GM21526 (cell line): Measurements from ENCODE around the gene CHCHD6.

Experiments
- ATAC-seq: cut with Tn5 transposase; IDR thresholded peaks from one replicate; pipeline ENCODE4 v1.9.1; 2021; ENCODE audit warnings: moderate library complexity; ENCODE audit not compliant: unreplicated experiment, low FRiP score

The CHCHD6 gene

DNA sequence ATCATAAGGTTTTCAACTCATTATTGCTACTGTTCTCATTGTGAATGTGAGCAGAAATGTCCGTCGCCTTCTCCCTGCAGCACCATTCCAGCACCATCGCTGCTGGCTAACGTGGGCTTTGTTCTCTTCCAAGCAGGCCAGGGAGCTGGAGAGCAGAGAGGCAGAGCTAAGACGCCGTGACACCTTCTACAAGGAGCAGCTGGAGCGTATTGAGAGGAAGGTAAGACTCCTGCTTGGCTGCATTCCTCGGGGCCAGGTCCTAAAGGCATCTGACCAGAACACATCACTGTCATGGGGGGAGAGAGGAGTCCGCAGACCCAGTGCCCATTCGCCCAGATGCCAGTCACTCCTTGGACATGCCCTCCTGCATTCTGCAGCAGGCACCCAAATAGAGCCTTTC, 148.5 kb downstream of the CHCHD6 start:
- ATAC-seq: no peak

DNA sequence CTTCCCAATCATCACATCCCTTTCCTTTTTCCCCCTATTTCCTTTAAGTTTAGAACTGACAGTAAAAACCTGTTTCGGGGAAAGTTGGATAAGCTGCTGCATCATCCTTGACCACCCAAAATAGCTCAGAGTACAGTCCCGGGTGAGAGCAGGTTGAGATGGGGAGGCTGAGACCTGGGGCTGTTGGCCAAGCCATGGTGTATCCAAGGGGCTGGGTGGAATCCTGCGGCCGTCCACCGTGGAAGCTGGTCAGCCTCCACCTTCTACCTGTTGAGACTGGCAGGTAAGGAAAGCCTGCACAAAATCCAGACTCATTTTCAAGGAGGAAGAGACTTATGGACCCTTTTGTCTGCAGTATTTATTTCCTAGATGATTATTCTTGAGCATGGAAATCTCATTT, 150.6 kb downstream of the CHCHD6 start:
- ATAC-seq: no peak

DNA sequence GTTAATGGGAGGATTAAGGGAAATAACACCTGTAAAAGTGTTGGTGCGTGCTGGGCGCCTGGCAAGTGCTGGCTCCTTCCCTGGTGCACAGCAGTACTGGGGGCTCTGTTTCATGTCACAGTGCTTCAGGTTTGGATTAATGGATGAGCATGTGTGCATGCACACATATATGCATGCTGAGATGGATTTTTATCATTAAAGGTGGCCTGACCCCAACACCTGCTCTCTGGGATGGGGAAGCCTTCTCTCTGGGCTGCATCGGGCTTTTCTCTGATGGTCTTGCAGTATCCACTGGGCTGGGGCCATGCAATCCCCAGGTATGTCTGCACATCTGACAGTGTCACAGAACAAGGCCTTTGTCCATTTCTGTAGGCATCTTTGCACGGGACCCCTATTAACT, 151.3 kb downstream of the CHCHD6 start:
- ATAC-seq: no peak

DNA sequence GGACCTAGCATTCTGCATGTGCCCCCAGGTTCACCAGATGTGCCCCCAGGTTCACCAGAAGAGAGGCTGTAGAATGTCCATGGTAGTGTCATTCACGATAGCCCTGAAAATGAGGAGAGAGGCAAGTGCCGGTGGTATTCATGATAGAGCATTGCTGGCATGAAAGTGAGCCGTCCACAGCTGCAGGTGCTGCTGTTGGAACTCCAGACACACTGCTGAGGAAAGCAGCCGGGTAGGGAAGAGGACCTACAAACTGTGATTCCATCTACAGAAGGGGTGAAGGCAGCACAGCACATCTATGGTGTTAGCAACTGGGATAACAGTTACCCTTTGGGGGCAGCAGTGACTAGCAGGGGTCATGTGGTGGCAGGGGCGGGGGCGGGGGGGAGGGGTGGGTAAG, 153.9 kb downstream of the CHCHD6 start:
- no peak for ATAC-seq

DNA sequence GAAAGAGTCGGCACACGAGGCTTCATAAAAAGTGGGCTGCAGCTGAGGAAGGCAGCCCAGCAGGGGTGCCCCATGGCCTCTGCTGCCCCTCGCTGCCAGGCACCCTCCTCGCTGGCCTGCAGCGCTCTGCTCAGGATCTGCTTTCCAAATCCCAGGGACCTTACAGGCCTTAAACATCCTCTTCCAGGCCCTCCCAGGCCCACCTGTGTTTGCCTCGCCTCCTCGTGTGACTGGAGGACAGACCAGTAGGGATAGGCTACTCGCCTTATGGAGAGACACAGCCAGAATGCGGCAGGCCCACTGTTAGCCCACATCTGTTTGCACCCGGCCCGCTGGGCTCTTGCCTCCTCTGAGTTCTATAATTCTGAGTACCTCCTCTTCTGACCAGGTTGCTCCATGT, 154.4 kb downstream of the CHCHD6 start:
- no peak for ATAC-seq

DNA sequence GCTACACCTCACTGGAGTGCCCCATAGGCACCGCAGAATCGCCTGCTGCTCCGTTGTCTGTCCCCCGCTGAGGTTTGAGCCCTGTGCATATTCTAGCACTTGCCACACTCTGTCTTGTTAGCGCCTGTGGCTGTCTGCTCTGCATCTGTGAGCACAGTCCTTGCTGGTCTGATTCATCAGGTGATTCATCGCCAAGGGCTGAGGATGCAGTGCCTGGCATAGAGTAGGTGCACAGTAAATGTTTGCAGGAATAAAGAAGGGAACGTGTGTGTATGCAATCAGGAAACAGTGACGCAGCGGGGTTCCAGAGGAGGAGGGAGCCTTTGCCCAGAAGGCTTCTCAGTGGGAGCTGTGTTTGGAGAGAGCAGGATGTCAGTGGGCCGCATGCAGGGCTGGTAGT, 154.8 kb downstream of the CHCHD6 start:
- ATAC-seq: no peak

DNA sequence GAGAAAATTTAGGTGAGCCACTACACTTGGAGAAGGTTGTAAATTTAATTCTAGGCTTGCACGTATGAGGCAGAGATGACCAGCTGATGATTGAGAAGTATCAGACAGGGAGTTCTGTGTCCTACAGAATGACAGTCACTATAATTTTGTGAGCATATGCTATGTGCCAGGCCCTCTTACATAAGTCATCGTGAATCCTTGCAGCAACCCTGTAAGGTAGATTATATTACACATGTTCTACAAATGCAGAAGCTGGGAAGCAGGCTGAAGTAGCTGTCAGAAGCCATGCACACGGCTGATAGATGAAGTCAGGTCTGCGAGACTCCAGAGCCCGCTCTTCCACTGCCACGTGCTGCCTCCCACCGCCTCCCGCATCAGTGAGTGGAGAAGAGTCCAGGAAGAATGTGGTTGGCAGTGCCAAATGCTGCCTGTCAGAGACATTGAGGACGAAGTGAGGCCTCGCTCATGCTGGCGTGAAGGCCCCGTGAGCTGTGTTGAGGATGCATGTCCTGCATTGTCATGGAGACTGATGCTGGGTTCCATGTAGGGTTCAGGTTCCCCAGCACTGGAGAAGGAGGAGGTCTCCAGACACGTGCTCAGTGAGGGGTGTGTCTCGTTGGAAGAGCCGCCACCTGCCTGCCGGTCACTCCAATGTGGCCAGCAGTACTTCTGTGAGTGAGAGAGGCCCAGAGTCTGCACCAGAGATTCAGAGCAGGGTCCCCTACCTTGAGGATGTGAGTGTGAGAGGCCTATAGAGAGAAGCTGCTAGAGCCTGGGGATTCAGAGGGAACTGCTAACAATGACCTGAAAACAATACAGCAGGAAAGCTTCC, 155.6 kb downstream of the CHCHD6 start:
- no peak for ATAC-seq

DNA sequence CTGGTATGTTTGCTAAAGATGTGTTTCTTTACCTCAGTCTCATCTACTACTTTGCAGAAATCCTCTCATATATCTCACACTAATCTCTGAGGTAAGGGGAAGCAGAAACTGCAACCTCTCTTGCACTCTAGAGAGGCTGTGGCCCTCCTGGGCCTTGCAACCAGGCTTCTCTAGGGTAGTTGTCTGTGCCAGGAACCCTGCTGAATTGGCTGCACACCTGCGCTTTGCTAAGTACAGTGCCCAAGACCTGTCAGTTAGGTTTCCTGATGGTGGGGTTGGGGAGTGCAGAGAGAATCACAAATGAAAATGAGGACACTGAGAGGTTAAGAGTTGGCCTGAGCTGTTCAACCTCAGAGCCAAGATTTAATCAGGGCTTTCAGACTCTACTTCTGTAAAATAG, 161.7 kb downstream of the CHCHD6 start:
- ATAC-seq: no peak

DNA sequence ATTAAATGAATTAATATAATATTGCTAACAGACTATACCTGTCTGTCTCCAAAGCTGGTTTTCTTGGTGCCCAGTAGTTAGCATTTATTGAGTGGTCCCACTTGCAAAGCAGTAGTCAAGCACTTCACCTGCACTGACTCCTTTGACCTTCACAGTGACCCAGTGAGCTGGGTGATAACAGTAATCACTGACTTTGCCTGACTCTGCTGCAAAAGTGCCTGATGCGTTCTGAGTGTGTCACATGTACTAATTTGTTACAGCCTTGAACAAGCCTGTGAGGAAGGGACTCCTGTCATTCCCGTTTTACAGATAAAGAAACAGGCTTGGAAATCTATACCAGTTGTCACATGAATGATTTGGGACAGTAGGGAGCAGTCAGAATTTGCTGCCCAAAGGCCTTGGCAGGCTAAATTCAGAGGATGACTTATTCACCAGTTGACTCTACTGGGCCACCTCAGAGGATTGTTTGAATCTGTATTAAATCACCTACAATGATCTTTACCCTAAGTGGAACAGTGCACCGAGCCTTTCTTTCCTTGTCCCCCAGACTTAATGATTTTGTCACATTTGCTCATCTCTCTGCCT, 162.2 kb downstream of the CHCHD6 start:
- ATAC-seq: no peak

DNA sequence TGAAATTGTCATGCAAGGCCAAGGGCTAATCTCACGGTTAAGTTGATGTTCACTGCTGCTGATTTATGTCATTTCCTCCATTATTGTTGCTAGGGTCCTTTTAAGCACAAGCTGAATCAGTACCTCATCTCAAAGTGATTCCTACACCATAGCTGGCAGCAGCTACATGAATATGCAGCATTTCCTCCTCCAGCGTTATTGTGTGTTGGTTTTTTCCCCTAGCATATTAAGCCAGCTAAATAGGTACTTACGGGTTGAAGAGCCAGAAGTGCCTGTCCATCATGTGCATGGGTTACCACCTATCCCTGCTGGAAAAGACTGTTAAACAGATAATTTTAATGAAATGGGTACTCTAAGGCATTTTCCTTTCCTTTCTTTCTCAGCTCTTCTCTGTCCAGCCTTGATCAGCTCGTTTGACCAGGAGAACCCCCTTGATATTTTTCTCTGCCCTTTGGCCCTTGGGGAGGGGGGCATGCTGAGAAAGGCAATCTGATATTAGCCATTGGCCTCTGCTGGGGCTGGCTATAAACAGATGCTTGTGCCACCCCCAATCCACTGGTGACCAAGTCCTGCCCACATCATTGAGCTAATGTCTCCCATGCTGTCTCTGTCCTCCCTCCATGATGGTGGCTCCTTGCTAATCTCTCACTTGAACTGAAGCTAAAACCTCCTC, 163.3 kb downstream of the CHCHD6 start:
- ATAC-seq: no peak

DNA sequence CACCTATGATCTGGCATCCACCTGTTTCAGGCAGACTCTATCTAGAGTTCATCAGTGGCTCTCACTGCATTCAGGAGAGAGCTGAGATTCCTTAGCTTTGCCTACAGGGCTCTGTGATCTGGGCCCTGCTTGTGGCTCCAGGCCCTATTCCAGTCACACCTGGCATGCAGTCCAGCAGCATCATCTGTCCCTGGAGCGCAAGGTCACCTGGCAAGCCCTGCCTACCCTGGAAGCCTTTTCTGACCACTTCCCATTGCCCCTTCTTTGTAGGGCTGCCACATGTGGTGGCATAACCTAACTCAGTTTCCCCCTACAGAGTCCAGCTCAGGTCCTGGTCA, 163.8 kb downstream of the CHCHD6 start:
- no peak for ATAC-seq

DNA sequence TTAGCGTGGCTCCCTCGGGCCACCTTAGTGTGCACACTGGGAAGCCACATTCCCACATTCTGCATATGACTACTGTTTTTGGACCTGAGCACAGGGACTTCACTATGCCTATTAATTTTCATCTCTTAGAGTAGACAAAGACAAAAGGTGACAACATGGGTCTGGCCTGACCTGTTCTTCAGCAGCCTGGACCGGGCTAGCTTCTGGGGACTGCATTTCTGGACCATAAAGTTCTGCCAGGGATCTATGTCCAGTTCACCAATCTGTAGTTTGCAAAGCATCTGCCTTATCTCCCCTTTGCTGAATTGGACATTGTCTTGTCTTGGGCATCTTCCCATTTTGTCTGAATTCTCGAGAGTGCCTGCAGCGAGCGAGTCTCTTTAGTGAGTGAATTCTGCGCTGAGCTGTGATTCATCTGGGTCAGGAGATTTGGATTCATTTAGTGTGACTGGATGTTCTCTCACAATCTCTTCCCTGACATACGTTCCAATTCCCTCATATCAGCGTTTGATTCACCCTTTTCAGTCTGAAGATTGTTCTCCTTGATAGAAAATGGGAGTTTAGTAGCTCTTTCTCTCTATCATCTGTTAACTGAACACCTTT, 166.7 kb downstream of the CHCHD6 start:
- no peak for ATAC-seq

DNA sequence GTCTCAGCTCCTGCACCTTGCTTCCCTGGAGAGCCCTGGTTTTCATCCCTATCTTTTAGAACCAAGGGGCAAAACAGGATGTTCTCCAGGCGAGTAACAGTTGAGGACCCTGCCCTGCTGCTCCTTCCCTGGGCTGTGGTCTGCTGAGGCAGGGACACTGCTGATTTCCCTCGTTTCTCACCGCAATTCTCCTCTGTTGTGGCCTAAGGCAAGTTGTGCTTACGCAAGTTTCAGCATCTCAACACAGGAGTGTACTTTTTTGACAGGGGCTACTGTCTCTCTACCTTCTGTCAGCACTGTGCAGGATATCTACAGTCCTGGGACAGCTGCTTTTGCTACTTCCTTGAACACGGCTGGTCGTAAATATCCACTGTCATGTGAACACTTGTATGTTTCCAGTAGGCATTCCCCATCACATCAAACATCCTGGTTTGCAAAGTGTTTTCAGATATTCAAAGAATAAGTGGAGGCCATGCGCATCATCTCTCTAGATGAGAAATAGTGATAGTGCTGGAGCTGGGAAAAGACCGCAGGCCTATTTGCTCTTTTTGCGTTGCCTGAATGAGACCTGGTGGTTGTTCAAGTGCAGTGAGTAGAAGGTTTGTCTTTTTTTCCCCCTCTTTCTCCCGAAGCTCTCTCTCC, 168.8 kb downstream of the CHCHD6 start:
- ATAC-seq: no peak

DNA sequence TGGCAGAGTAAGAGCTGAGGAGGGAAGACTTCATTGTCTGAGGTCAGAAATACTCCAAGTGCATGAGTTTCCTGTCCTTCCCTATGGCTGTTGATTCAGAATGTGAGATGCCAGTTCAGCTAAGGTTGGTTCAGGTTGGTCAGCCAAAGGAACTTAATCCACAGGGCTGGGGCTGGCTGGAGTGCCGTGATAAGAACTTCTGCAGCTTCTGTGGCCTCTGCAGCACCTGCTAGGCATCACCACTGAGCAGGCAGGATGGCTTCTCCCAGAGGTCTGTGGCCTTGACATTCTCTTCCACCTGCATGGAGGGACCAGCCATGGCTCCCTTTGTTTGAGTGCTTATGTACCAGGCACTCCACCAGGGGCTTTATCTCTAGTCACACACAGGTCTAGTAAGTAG, 169.4 kb downstream of the CHCHD6 start:
- no peak for ATAC-seq

DNA sequence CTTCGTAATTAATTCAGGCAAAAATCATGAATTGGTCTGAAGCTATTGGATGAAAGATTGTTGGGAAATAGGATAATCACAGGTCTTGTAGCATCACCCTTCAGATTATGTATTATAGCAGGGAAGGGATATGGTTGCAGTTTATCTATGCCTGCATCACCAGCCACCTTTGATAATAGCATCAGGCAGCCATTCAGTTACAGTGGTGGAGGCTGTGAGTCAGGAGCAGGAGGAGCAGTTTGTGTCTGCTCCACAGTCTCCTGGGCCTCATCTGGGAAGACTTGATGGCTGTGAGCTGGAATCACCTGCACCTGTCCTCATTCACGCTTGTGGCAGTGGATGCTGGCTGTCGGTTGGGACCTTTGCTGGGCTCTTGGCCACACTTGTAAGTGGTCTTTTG, 174.6 kb downstream of the CHCHD6 start:
- no peak for ATAC-seq

DNA sequence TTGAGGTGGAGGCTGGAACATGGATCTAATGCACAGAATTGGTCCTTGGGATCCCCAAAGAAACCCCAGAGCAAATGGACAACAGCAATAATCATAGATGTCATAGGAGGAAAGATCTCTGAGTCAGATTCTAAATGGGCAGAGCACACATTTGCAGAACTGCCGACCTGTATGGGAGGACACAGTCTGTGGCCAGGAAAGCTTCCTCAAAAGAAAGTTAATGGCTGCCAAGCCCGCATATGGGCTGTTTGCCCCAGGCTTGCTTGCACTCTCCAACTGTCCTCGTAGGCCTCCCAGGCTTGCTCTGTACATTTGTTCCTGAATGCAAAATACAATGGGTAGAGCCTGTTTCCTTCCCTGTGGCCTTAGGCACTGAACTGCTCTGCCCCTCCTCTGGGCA, 176.9 kb downstream of the CHCHD6 start:
- no peak for ATAC-seq

DNA sequence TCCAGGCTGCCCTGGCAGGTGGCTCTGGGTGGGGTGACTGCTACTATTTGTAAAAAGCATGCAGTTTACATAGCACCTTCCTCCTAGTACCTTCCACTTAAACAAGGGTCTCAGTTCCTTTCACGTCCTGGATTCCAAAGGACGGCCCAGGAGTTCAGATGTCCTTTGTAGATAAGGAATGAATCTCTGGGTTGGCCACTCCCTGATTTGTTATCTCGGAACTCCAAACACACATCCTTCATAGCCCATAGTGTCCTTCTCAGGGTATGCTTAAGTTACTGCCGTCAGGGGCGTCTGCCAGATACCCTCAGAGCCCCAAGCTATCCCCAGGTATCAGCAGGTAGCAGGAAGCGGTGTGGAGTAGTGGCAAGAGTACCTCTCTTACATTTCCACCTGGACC, 177.8 kb downstream of the CHCHD6 start:
- no peak for ATAC-seq

DNA sequence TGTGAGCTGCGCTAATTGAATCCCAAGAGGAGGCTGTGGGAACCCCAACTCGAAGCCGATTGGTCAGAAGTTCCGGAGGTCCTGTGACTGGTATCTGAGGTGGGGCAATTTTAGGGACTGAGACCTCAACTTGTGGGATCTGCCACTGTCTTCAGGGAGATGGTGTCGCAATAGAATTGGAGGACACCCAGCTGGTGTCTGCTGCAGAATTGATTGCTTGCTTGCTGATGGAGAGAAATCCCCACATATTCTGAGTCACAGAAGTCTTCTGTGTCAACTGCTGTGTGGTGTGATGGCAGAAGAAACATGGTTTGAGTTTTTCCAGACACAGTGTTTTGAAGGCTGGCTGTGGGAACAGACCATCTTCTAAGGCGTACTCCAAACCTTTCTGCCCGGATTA, 179.2 kb downstream of the CHCHD6 start:
- no peak for ATAC-seq

DNA sequence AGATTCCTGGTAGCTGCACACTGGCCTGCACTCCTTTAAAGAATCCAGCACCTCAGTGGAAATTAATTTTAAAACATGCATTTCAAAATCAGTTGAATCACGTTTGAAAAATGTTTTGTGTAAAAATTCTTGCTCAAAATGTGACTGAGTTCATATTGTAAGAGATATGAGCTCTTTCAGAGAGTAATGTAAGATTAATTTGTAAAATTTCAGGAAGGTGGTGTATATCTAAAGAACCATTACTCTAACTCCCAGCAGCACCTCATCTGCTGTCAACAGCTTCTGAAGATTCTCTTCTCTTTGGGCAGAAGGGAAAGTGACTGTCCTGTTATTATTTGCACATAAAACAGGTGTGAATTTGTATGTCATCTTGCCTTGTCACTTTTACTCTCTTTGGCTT, 181.4 kb downstream of the CHCHD6 start:
- no peak for ATAC-seq

DNA sequence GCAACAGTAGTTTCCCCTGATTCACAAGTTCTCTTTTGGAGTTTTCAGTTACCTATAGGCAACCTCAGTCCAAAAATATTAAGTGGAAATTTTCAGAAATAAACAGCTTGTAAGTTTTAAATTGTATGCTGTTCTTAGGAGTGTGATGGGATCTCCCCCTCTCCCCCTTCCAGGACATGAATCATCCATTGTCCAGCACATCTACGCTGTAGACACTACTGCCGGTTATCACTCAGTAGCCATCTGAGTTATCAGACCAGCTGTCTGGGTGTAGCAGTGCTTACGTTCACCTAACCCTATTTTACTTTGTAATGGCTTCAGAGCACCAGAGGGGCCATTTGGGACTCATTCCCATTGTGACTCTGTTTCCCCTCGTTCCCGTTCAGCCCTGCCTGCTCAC, 182.2 kb downstream of the CHCHD6 start:
- ATAC-seq: no peak

DNA sequence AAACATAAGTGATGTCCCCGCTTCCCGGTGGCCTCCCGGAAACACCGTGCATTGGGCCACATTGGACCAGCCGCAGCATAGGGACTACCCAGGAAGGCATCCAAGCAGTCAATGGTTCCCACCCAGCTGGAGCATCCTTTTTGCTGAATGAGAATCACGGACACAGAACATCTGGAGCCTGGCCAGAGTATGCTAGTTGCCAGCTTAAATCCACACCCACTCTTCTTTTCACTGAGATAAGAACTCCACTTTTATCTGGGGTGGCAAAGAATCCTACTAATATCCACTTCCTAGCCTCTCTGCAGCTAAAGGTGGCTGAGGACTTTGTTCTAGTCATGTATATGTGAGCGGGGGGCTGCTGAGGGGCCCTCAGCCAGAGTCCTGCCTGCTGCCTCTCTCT, 183.6 kb downstream of the CHCHD6 start:
- no peak for ATAC-seq
